GM21825 (cell line): ENCODE data around the gene TMSB4X.
"Not testable (repeated sequence)": the region's sequence is repeated elsewhere in the genome, so short reads cannot be mapped to it uniquely, and the experiment has no call there.

Experiments
- ATAC-seq: cut with Tn5 transposase; IDR thresholded peaks from one replicate; pipeline ENCODE4 v1.9.1; 2021; ENCODE audit warnings: mild to moderate bottlenecking, moderate library complexity; ENCODE audit not compliant: unreplicated experiment

Gene TMSB4X

GRCh38 chrX:12974796-12975669, at the start of gene TMSB4X:
TSS of gene TMSB4X (plus strand) at chrX:12975110.
- ATAC-seq: peak; percentile 41

DNA sequence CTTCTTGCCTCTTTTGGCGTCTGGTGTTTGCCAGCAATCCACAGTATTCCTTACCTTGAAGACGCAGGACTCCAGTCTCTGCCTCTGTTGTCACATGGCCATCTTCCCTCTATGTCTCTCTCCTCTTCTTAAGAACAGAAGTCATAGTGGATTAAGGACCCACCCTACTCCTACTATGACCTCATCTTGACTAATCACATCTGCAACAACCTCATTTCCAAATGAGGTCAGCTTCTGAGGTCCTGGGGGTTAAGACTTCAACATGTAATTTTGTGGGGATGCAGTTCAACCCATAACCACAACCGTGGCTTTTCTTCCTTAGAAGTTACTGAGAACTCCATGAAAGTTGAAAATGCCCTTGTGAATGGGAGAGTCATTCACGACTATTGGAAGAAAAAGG, 45.2 kb upstream of the TMSB4X start:
- no peak for ATAC-seq

- no peak for ATAC-seq
These were observed 44.8 kb upstream of the TMSB4X start for GRCh38 chrX:12930150-12930549.

DNA sequence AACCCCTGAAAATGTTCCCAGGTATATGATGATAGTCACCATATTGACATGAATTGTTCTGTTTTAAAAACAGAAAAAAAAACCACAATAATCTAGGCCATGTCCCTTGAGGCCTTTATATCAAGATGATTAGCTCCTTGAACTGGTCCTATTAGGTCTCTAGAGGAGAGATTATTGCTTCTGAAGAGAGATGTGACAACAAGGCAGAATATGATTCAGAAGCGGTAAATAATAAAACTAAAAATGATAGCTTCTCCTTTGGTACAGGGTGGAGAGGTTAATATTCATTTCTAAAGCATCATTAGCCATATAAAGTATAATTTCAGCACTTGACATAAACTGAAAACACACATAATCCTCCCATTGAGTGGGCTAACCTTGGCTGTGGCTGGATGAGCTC, 42.7 kb upstream of the TMSB4X start:
- no peak for ATAC-seq

- no peak for ATAC-seq
These were observed 40.1 kb upstream of the TMSB4X start for GRCh38 chrX:12934850-12935249.

DNA sequence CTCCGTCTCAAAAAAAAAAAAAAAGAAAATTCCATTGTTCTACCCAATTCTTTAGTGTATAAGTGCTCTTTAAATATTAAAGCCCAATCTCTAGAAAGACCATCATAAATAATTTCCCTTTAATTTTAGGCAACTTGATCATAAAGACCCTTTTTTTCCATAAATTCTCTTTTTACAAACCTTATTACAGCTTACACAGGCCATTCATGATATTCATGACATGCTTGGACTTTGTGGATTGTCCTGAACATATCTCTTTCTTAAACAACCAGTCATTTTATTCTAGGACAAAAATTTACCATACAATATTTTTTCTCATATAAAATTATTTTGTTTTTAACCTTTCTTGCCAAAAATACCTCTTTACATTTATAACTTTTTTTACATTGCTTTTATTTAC, 38.0 kb upstream of the TMSB4X start:
- ATAC-seq: no peak

DNA sequence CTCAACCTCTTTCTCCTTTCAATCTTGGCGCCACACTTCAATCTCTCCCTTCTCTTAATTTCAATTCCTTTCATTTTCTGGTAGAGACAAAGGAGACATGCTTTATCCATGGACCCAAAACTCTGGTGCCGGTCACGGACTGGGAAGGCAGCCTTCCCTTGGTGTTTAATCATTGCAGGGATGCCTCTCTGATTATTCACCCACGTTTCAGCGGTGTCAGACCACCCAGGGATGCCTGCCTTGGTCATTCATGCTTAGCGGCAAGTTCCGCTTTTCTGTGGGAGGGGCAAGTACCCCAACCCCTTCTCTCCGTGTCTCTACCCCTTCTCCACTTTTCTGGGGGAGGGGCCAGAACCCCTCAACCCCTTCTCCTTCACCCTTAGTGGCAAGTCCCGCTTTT, 34.4 kb upstream of the TMSB4X start:
- ATAC-seq: not testable (repeated sequence)

DNA sequence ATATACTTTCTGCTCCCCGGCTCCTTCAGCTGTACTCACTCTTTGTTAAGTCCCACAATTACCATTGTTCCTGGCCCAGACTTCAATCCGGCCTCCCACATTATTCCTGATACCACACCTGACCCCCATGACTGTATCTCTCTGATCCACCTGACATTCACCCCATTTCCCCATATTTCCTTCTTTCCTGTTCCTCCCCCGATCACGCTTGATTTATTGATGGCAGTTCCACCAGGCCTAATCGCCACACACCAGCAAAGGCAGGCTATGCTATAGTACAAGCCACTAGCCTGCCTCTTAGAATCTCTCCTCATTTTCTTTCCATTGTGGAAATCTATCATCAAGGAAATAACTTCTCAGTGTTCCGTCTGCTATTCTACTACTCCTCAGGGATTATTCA, 31.3 kb upstream of the TMSB4X start:
- ATAC-seq: not testable (repeated sequence)

GRCh38 chrX:12944452-12944851, 30.5 kb upstream of the TMSB4X start:
- ATAC-seq: not testable (repeated sequence)

DNA sequence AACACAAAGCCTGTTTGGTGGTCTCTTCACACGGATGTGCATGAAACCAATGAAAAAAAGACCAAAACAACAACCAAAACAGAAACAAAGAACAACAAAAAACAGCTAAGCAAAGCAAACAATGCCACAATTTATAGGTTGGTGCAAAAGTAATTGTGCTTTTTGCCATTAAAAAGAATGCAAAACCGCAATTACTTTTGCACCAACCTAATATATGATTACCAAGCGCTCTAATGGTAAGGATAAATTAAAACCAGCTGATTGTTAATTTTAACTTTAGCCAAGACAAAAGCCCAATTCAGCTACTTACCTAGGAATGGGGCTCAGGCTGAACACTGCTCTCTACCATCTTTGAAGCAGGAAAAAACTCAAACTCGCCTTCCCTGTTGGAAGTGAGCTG, 29.4 kb upstream of the TMSB4X start:
- no peak for ATAC-seq

DNA sequence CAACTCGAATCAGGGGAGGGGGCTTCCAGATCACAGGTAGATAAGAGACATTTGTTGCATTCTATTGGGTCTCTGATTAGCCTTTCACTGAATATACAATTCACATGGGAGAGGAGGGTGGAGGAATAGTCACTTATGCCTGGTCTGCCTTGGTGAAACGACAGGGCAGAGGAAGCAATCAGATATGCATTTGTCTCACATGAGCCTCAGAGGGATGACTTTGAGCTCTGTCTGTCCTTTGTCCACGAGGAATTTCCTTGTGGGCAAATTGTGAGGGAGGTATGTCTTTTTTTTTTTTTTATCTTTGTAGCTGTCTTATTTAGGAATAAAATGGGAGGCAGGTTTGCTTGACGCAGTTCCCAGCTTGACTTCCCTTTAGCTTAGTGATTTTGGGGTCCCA, 28.5 kb upstream of the TMSB4X start:
- no peak for ATAC-seq

GRCh38 chrX:12946838-12947544, 27.9 kb upstream of the TMSB4X start:
- no peak for ATAC-seq

GRCh38 chrX:12947545-12948235, 27.2 kb upstream of the TMSB4X start:
- ATAC-seq: no peak

- ATAC-seq: no peak
These were observed 26.4 kb upstream of the TMSB4X start for GRCh38 chrX:12948495-12948894.

DNA sequence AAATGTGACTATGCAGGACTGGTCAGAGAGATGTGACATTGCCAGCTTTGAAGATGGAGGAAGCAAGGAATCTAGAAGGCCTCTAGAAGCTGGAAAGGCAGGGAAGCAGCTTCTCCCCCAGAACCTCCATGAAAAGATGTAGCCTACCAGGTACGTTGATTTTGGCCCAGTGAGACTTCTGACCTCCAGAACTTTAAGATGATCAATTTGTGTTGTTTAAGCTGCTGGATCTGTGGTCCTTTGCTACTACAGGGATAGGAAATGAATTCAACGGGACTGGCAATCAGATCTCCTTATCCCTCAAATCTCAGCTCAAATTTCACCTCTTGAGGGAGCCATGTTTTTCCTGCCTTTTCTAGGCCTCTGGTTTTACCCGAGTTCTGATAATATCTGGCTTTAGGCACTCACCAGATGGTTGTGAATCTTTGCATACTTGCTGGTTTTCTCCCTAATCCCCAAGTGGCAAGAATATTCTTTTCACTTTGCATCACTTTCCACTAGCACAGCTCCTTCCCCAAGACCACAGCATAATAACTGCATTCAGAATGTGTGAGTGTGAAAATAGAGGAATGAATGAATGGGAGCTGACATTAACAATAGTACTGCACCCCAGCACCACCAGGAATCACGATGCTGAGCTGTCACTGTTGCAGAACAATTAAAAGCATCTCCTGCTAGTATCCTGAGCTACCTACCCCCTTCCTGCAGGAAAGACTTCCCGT, 25.5 kb upstream of the TMSB4X start:
- ATAC-seq: peak; percentile 1

DNA sequence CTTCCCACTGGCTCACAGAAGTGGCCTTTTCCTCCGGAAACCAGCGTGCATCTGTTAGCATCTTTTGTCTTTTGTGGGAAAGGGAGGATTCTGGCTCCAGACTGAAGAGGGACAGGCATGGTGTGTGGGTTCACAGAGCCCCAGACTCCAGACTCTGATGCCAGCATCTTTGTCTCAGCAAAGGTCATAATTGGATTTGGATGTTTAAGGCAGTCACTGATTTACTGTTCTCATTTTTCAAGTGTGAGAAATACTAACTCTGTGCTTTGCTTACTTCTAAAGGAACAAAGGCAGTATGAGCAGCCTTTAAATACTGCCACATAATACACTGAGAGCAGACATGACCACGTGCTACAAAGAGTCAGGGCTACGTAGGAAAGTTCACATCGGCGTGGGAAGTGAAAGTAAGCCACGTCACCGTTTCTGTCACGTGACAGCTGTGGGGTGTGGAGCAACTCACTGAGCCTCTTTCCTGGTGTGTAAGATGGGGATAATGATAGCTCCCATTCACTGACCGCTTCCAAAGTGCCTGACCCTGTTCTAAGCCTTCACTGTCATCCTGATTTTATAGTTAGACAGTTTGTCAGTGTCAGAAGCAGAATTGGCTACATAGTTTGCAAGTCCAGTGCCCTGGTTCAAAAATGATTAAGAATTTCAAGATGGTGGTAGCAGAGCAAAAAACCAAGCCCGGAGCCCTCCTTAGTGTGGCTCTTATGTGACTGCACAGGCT, 24.8 kb upstream of the TMSB4X start:
- ATAC-seq: peak; percentile 53

DNA sequence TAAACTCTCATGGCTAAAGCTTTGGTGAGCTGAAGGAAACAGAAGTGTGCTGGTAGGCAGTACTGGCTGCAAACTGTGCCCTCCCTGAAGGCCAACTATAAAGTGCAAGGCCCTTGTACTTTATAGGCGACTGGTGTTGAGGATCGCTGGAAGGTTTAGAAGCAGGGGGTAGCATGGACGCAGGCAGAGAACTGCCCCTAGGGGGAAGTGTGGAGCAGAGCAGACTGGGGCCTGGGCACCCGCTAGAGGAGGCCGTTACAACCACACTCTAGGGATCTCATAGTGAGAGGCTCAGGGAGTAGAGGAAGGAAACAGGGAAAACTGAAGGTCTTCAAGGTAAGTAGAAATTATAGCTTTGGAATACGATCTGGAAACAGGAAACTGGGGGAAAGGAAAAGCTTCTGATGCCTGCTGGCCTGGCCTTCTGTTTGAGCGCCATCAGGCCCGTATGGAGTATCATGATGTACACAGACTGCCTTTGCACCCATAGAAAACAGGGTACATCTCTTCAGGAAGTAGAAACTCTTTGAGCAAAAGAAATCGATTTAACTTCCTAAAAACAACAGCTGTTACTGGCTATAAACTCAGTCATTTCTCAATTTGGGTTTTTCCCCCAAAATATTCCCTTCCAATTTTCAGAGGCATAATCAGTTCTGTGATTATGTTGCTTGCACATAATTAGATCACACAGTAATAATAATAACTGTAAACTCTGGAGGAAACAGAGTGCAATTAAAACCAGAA, 23.9 kb upstream of the TMSB4X start:
- ATAC-seq: peak; percentile 46

- no peak for ATAC-seq
These were observed 23.3 kb upstream of the TMSB4X start for GRCh38 chrX:12951595-12951975.

- no peak for ATAC-seq
These were observed 21.5 kb upstream of the TMSB4X start for GRCh38 chrX:12953420-12953819.

DNA sequence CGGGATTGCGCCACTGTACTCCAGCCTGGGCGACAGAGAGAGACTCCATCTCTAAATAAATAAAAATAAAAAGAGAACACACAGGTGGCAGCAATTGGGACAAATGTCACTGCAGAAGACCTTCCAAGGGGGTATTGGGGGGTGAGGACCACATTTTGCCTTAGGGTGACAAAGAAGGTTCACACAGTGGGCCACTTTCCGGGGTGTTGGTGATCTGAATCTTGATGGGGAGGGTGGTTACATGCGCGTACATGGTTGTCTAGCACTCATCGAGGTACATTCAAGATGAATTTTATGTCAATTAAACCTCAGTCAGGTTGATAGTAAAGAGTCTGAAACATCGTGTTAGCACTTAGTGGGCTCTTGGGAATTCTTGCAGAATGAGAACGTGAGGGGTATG, 20.5 kb upstream of the TMSB4X start:
- ATAC-seq: no peak
